GM18868 (cell line): ENCODE measurements around the gene ANXA10.
"Not testable (repeated sequence)": the region's sequence is repeated elsewhere in the genome, so short reads cannot be mapped to it uniquely, and the experiment has no call there.

Experiments used
- ATAC-seq: cut with Tn5 transposase; IDR thresholded peaks from one replicate; pipeline ENCODE4 v1.9.1; 2021; ENCODE audit warnings: mild to moderate bottlenecking, moderate library complexity; ENCODE audit not compliant: unreplicated experiment

The ANXA10 gene

GRCh38 chr4:168118116-168118655 lies 25.8 kb downstream of the ANXA10 start:
- no peak for ATAC-seq

- ATAC-seq = no peak
Measured at GRCh38 chr4:168119100-168119499, 26.8 kb downstream of the ANXA10 start.

- ATAC-seq = no peak
Measured at GRCh38 chr4:168119890-168120289, 27.6 kb downstream of the ANXA10 start.

- no peak for ATAC-seq
Measured at GRCh38 chr4:168120811-168121210, 28.5 kb downstream of the ANXA10 start.

GRCh38 chr4:168124008-168124641 lies 31.8 kb downstream of the ANXA10 start:
- ATAC-seq = no peak

GRCh38 chr4:168126952-168127351 lies 34.6 kb downstream of the ANXA10 start:
- ATAC-seq = no peak

GRCh38 chr4:168128601-168129000 lies 36.3 kb downstream of the ANXA10 start:
- no peak for ATAC-seq

GRCh38 chr4:168129046-168129772 lies 36.9 kb downstream of the ANXA10 start:
- no peak for ATAC-seq

- ATAC-seq = no peak
Measured at GRCh38 chr4:168129802-168130201, 37.5 kb downstream of the ANXA10 start.

GRCh38 chr4:168131196-168131595 lies 38.9 kb downstream of the ANXA10 start:
- no peak for ATAC-seq

- ATAC-seq = no peak
Measured at GRCh38 chr4:168134651-168135050, 42.3 kb downstream of the ANXA10 start.

GRCh38 chr4:168135860-168136259 lies 43.5 kb downstream of the ANXA10 start:
- not testable (repeated sequence) for ATAC-seq

- ATAC-seq = not testable (repeated sequence)
Measured at GRCh38 chr4:168137695-168138094, 45.4 kb downstream of the ANXA10 start.

- no peak for ATAC-seq
Measured at GRCh38 chr4:168138143-168138542, 45.8 kb downstream of the ANXA10 start.

- ATAC-seq = no peak
Measured at GRCh38 chr4:168139336-168139735, 47.0 kb downstream of the ANXA10 start.

GRCh38 chr4:168141733-168142132 lies 49.4 kb downstream of the ANXA10 start:
- ATAC-seq = no peak

- ATAC-seq = no peak
Measured at GRCh38 chr4:168143601-168144000, 51.3 kb downstream of the ANXA10 start.

- ATAC-seq = no peak
Measured at GRCh38 chr4:168150420-168151050, 58.2 kb downstream of the ANXA10 start.

GRCh38 chr4:168151327-168151726 lies 59.0 kb downstream of the ANXA10 start:
- ATAC-seq = no peak

- peak; percentile 74 for ATAC-seq
Measured at GRCh38 chr4:168152837-168153500, 60.6 kb downstream of the ANXA10 start.
